Measurements from ENCODE around the gene MAD1L1.

The MAD1L1 gene

DNA sequence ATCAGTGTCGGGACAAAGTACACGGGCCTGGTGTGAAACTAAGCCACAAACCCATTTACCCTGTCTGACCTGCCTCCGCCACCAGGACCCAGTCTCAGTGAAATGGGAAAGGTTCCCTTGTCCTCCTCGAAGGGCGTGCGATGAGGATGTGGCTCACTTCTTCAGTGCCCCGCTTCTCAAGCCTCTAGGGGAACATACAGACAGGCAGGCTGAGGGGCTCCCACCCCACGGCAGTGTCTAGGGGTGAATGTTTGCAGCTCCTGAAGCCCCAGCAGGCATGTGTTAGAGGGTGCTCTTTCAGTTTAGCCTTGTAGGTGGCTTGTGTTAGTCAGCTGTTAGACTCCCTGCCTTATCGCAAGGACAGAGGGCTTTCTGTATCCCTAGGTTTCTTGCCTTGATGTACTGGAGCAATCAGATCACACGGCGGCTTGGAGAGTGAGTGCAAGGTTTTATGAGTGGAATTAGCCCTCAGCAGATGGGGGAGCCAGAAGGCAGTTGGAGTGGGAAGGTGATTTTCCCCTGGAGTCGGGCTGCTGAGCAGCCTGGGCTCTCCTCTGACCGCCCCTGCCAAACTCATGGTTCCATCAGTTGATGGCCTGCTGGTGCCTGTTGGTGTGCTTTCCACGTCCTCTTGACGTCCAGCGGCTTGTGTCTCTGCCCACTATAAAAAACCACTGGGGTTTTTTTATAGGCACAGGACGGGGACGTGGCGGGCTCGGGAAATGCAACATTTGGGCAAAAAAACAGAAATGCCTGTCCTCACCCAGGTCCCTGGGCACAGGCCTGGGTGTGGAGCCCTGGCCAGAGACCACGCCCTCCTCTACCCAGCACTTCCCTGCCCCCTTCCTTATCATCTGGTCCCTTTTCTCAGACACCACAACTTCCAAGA is 10.0 kb upstream of the MAD1L1 start:
- DNase-seq (ENCODE audit: low read depth in 2 of 3, low spot score in 1 of 3) = no peak

DNA sequence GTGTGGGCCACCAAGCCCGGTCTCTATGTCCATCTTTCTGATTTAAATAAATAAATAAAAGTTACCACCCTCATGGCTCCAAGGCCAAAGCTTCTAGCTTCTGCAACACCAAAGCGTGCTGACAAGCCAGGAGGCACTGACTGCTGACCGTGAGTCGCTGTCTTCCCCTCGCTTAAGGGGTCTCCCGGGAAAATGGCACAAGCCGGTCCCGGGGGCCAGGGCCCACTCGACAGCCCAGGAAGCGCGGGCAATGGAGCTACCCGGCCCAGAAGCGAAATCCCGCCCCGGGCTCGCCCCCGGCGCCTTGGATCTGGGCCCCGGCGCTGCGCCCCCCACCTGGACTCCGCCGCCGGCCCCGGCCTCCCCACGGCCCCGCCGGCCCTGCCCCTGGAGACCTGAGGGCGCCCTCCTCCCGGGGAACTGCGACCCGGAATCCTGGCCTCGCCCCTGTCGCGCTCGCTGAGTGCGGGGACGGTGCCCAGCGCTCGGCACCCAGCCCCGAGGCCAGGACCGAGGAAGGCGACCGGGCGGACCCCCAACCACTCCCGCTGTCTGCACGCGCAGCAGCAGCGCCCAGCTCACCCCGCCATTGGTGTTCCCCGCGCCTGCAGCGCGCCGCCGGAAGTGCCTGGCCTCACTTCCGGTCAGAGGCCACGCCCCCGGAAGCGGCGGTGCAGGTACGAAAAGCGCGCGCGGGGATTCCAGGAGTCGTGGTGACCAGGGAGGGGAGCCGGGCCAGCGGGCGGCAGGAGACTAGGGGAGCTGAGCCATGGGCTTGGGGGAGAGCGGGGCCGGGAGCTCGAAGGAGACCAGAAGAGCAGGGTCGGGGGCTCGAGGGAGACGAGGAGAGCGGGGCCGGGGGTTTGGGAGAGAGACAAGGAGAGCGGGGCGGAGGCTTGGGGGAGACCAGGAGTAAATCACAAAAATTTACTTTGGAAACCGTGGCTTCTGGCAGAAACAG is 9.1 kb upstream of the MAD1L1 start, which contains the start of the genes MRM2 and NUDT1:
Gene MRM2, minus strand, starts transcription at position 626 of the 961 bp plus-strand sequence. Its CDS starts 36 bp downstream, at position 590.
Gene NUDT1, plus strand, starts transcription at position 647 of the 961 bp plus-strand sequence. CDS start 2,349 bp downstream, outside the sequence.
- DNase-seq (ENCODE audit: low read depth in 2 of 3, low spot score in 1 of 3) = peak; percentile 53 to 78 (median 59)

DNA sequence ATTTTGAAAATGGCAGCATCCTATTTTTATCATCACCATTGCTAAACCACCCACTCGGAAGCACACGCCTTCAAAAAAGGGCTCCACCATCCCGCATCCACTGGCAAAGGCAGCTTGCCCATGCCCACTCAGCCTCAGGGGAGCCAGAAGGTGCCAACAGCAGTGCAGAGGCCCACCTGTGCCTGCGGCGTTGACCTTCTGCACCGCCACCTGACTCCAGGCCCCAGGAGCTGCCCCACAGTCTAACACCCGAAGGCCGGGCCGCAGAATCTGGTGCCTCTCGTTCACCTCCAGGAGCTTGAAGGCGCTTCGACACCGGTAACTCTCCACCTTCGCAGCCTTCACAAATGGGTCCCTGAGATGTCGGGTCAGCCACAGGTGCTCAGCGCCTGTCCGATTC is 6.5 kb upstream of the MAD1L1 start:
- DNase-seq (ENCODE audit: low read depth in 2 of 3, low spot score in 1 of 3) = no peak

DNA sequence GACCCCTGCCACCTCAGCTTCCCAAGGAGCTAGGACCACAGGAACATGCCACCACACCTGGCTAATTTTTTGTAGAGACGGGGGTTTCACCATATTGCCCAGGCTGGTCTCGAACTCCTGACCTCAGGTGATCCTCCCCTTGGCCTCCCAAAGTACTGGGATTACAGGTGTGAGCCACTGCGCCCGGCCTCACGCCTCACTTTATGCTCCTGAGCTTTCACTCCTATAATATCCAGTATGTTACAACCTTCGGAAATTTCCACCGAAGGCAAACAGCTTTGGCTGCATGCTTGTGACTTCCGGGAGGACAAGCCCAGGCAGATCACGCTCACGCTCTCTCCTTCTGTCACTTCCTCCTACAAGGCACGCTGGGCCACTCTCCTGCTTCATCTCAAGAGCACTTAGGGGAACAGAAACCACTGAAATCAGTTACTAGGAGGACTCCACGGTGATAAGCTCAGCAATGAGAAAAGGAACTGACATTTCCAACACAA is 4.4 kb upstream of the MAD1L1 start:
- no peak for DNase-seq (ENCODE audit: low read depth in 2 of 3, low spot score in 1 of 3)

DNA sequence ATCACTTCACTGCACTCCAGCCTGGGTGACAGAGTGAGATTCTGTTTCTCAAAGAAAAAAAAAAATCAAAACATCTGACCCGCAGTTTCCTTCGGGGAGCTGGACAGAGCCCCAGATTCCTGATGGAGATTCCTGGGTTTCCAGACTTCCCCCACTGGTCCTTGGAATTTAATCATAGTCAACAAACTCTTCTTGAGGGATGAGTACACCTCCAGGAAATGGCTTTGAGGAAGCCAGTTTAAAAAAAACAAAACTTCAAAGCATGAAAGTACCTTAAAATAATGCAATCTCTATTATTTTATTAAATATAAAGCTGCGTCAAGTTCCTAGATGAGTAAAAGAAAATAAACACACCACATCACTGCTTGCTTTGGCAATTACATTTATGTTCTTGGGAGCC is 1.2 kb upstream of the MAD1L1 start:
- no peak for DNase-seq (ENCODE audit: low read depth in 2 of 3, low spot score in 1 of 3)

DNA sequence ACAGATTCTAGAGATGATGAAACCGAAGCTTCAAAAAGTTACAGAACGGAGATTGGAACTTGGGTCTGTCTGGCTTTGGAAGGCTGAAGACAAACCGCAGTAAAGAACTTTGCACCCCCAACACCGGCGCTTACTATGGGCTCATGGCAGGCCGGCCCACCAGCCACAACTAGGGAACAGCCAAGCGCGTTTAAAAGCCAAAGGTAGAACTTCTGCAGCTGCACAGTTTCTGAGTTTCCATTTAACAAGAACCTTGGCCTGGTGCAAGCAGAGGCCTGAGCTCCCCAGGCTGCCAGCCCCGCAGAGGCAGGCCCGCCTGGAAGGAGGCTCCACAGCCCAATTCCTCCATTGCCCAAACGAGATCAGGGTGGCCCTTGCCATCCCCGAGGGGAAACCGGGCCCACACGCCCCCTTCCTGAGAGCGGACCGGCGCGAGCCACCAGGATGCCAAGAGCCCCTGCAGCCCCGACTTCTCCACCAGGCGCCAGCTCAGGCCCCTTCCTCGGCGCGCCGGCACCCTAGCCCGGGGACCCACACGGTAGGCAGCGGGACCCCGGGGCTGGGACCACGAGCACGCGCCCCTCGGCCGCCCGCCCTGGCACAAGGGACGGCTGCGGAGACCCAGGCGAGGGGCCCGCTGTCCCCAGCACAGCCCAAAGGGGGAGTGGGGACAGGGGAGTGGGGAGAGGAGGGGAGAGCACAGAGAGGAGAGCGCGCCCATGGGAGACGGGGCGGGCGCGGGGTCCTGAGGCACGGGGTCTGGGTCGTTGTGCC is 566 bp downstream of the MAD1L1 start:
- no peak for DNase-seq (ENCODE audit: low read depth in 2 of 3, low spot score in 1 of 3)

DNA sequence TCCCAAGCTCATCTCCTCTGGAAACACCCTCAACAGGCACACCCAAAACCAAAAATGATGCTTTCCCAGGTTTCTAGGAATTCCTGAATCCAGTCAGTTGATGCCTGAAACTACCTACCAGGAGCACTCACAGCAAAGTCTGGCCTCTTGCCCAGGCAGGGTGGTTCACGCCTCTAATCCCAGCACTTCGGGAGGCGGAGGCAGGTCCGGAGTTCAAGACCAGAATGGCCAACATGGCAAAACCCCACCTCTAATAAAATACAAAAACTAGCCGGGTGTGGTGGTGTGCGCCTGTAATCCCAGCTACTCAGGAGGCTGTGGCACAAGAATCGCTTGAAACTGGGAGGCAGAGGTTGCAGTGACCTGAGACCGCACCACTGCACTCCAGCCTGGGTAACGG is 1.9 kb downstream of the MAD1L1 start:
- no peak for DNase-seq (ENCODE audit: low read depth in 2 of 3, low spot score in 1 of 3)

DNA sequence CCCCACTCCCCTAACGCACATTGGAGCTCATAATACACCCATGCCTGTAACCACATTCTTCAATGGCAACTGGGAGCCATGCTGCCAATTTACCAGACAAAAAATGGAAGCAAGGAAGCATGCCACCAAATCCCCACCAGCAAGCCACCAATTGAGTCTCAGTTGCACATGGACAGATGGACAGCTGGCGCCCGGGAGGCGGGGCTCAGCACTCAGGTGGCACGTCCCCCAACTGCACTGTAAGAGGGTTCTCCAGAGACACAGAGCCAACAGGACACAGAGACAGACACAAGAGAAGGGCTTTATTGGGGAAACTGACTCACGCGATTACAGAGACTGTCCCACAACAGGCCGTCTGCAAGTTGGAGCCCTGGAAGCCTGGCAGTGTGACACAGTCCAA is 2.5 kb downstream of the MAD1L1 start:
- DNase-seq (ENCODE audit: low read depth in 2 of 3, low spot score in 1 of 3) = no peak

DNA sequence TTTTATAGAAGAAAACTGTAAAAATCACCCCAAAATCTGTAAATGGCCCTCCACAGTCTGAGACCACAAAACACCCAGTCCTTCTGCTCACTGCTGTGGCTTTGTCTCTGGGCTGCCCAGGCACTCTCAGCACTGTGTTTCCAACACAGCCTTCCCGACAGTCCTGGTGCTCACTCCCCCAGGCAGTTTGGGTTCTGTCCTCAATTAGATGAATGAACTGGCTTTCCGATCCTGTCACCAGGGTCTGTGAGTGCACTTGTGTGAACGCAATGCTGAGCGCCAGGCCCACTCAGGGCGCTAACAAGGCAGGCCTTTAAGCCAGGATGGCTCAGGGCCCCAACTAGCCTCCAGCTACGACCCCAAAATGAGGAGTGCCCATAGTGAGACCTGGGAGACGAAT is 3.3 kb downstream of the MAD1L1 start:
- no peak for DNase-seq (ENCODE audit: low read depth in 2 of 3, low spot score in 1 of 3)

DNA sequence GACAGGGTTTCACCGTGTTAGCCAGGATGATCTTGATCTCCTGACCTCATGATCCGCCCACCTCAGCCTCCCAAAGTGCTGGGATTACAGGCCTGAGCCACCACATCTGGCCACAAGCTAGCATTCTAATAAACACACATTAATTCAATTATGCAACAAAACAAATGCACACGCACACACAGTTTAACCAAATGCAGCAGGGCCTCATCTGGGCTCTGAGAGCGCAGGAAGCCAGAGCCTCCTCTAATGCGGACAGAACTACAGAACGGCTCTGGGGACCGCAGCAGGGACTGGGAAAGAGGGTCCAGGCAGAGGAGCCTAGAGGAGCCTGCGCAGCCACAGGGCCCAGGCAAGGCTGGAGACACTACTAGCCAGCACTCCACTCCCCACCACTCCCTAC is 3.8 kb downstream of the MAD1L1 start:
- DNase-seq (ENCODE audit: low read depth in 2 of 3, low spot score in 1 of 3) = no peak

DNA sequence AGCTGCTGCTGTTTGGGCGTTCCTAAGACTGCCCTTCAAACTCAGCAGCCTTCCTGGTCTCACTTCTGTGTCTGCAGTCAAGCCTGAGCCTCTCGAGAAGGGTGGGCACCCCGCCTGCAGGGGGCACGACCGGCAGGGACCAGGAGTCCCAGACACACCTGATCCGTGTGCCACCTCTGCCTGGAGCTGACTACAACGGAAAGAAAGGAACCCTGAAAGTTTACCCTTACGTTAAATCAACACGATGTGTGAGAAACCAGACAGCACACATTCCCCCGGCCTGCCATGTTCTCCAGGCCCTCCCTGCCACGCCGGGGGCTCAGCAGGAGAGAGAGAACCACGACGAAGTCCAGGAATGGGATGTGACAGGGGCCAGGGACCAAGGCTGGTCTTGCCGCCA is 5.0 kb downstream of the MAD1L1 start:
- DNase-seq (ENCODE audit: low read depth in 2 of 3, low spot score in 1 of 3) = no peak

DNA sequence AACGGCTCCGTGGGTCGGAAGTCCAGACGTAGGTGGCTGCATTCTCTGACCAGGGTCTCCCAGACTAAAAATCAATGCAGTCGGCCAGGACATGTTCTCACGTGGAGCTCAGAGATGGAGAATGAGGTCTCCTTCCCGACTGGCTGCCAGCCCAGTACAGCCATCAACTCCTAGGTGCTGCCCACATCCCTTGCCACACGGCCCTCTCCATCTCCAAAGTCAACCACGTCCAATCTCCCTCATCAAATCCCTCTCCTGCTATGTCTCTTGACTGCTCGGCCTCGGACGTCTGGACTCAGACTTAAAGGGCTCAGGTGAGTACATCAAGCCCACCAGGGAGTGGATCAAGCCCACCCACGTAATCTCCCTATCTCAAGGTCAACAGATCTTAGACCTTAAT is 6.9 kb downstream of the MAD1L1 start:
- no peak for DNase-seq (ENCODE audit: low read depth in 2 of 3, low spot score in 1 of 3)

DNA sequence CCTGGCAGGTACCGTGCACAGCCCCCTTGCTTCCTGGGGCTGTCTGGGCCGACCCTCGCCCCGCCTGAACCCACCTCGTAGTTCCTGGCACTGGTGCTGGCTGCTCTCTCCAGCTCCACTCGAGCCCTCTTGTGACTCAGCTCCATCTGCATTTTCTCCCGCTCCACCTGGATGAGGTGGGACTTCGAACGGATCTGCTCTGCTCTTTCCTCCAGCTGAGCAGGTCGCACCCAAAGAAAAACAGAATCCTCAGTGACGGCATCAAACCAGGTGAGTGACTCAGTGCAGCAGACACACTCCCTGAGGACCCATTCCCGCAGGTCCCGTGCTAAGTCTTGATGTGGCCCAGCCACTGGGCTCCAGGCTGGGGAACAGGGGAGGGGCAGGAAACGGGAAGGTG is 7.4 kb downstream of the MAD1L1 start:
- DNase-seq (ENCODE audit: low read depth in 2 of 3, low spot score in 1 of 3) = no peak

DNA sequence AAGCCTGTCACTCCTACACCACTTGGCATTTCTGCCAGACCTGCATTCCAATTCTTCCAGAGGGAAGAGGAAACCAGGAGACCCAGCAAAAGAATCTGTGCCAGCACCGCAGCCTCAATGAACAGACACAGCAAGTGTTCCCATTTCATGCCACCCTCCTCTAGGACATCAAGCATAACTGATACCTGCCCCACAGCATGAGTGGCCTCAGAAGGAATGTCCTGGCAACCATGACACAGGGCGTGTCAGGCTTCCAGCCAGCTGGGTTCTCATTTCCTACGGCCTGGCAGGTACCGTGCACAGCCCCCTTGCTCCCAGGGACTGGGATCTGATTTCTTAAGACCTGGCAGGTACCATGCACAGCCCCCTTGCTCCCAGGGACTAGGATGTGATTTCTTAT is 7.8 kb downstream of the MAD1L1 start:
- DNase-seq (ENCODE audit: low read depth in 2 of 3, low spot score in 1 of 3) = no peak

DNA sequence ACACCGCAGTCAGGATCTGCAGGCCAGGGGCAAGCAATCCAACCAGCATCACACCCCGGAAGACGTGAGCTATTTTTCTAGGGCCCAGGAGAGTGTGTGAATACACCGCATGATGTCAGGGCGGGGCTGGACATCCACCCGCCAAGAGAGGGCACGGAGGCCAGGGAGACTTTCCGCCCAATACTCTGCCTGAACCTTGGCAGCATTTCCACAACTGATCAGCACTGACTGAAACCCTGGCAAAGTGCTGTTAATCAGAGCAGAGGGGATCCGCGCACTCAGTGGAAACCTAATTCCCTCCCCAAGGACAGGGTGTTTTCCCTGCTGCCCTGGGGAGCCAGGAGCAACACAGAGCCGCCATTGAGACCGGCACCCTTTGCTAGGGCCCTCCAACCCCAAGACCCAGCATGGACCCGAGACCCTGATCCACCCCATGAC is 8.2 kb downstream of the MAD1L1 start:
- no peak for DNase-seq (ENCODE audit: low read depth in 2 of 3, low spot score in 1 of 3)

DNA sequence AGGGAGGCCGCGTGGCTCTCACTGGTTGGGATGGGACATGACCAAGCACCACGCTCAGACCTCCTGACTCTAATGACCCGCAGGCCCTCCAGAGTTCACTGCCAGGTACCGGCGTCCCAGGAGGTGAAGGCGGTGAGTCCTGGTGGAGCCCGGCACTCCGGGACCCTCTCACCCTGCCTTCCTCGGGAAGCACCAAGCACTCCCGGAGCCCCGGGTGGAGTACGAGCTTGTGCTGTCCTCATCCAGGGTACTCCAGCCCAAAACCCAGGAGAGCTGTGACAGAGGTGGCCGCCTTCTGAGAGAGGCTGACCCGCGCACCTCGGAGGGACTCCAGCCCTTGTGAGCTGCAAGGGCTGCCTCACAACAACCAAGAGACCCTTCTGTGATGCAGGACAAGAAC is 9.4 kb downstream of the MAD1L1 start:
- no peak for DNase-seq (ENCODE audit: low read depth in 2 of 3, low spot score in 1 of 3)

DNA sequence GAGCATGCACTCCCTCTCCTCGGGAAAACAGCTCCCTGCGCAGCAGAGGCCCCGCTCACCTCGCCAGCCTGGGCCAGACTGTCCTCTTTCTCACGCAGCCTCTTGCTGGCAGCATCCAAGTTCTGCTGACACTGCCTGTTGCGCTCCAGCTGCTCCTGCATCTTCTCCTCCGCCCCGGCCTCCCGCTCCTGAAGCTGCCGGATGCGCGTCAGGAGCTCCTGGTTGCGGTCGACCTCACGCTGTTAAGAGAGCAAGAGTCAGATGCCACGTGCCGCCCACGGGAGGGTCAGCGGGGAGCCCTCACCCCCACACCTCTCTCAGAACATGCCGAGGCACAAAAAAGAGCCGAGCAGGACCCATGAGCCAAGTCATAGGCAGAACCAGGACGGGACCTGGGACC is 10.2 kb downstream of the MAD1L1 start:
- DNase-seq (ENCODE audit: low read depth in 2 of 3, low spot score in 1 of 3) = no peak

DNA sequence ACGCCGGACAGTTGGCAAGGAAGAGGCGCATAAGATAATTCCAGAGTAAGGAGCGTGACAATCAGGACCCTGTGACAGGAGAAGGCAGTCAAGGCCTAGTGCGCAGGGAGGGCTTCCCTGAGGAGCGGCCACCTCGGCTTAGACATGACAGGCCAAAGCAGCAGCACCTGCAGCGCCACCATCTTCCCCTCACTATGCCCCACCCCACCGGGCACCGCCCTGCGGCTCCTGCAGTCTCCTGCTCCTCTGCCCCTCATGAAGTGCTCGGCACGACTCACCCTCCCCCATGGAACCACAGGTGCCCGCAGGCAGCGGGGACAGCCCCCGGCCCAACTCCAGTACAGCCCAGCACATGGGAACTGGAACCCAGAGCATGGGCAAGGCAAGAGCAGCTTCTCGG is 11.8 kb downstream of the MAD1L1 start:
- DNase-seq (ENCODE audit: low read depth in 2 of 3, low spot score in 1 of 3) = no peak

DNA sequence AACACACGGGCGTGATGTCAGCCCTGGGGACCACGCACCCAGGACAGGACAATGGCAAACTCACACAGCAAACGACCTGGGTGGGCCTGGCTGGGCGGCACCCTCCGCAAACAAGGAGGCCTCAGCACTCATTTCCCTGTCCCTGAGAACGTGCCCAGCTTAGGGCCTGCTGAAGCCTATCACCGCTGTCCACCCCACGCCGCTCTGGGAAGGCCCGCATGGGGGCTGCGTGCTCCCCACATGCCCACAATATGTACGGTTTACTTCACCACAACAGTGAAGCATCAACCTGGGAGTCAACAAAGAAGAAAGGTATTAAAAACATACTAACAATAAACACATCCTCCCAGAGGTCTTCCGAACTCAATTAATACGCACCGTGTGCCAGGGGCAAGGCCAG is 12.2 kb downstream of the MAD1L1 start:
- DNase-seq (ENCODE audit: low read depth in 2 of 3, low spot score in 1 of 3) = no peak

DNA sequence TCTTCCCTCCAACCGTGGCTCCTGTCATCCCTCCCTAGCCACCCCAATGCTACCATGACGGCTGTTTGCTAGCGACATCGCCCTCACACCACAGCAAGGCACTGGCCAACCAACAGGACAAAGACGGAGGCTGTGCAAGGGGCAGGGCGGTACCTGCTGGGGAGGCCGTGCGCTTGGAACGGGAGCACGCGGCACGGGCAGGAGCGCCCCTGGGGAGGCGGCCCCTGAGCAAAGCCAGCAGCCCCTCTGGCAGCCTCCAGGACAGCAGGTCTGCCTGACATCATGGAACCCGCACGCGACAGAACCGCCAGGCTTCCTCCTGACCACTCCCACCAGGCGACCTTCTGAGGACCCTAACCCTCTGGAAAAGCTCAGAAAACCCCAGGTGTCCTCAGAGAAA is 12.7 kb downstream of the MAD1L1 start:
- no peak for DNase-seq (ENCODE audit: low read depth in 2 of 3, low spot score in 1 of 3)

DNA sequence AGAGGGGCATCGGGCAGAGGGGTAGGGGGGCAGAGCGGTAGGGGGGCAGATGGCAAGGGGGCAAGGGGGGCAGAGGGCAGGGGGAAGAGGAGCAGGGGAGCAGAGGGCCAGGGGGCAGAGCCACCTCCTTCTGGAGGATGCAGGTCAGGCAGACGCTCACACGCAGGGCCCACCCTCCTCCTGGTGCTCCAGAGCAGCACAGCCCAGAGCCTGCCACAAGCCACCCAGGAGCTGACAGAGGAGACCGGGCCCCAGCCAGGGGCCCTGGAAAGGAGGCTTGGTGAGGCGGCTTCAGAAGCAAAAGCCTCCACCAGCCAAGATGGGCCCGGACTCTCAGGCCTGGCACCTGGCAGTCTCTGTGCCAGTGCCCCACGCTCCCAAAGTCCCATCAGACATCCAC is 13.1 kb downstream of the MAD1L1 start:
- DNase-seq (ENCODE audit: low read depth in 2 of 3, low spot score in 1 of 3) = no peak

Data from stimulated activated CD4-positive, alpha-beta T cell treated with anti-CD3 and anti-CD28 coated beads, Interleukin-12 subunit alpha, Interleukin-12 subunit beta, amount 100 ng/mL, for 48 hours (primary cell).